GM21360 (cell line): ENCODE data around the gene RANBP17.
"Not testable (repeated sequence)": the region's sequence is repeated elsewhere in the genome, so short reads cannot be mapped to it uniquely, and the experiment has no call there.

Experiments used
- ATAC-seq: cut with Tn5 transposase; IDR thresholded peaks from one replicate; pipeline ENCODE4 v1.9.1; 2021; ENCODE audit warnings: mild to moderate bottlenecking, moderate library complexity; ENCODE audit not compliant: unreplicated experiment

Gene RANBP17

DNA sequence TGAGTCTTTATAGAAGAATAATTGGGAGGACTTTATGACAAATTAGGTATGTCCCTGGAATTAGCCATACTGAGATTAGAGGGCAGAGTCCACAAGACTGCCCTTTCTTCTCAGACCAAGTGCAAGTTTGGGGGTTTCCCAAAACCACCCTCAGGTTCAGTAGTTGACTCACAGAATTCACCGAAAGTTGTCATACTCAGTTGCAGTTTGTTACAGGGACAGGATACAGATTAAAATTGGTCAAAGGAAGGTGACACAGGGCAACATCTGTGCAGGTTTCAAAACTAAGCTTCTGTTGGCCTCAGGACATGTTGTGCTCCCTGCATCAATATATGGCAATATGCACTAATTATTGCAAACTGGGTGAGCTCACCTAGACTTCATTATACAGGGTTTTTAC is 3.8 kb downstream of the RANBP17 start:
- ATAC-seq: no peak

DNA sequence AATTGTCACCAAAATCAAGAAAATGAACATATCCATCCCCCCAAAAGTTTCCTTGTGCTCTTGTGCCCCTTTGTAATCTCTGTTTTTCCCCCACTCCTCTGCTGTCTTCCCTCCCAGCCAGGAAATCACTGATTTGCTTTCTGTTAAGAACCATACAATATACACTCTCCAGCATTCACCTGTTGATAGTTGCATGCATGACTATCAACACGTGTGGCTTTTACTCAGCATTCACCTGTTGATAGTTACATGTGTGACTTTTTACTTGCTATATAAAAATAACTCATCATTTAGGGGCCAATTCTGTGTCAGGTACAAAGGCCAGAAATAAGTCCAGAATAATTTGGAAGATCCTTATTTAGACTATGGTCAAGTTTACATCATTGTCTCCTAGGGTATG is 6.0 kb downstream of the RANBP17 start:
- no peak for ATAC-seq

- ATAC-seq: not testable (repeated sequence)
Measured at GRCh38 chr5:170870390-170870789, 8.6 kb downstream of the RANBP17 start.

DNA sequence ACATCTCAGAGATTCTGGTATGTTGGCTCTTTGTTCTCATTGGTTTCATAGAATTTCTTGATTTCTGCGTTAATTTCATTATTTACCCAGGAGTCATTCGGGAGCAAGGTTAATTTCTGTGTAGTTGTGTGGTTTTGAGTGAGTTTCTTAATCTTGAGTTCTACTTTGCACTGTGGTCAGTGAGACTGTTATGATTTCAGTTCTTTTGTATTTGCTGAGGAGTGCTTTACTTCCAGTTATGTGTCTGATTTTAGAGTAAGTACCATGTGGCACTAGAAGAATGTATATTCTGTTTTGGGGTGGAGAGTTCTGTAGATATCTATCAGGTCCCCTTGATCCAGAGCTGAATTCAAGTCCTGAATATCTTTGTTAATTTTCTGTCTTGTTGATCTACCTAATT is 12.2 kb downstream of the RANBP17 start:
- ATAC-seq: no peak

- ATAC-seq: no peak
Measured at GRCh38 chr5:170875811-170876210, 14.0 kb downstream of the RANBP17 start.

DNA sequence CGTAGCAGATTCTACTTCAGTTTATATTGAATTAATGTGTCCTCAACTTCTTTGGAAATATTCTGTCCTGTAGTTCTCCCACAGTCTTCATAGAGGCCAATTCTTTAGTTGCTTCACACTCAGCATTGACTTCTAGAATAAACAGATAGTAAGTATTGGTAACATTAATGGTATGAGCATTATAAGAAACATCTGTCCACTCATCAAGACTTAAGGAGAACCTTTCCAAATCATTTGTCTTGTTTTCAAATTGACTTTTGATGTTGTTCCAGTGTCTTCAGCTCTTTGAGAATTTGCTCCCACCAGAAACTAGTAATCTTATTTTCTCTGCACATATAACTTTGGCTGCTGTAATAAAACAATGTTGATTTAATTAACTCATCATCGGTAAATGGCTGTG is 18.3 kb downstream of the RANBP17 start:
- ATAC-seq: no peak

- no peak for ATAC-seq
Measured at GRCh38 chr5:170882345-170882744, 20.5 kb downstream of the RANBP17 start.

GRCh38 chr5:170885256-170885655 is 23.4 kb downstream of the RANBP17 start:
- ATAC-seq: no peak

- no peak for ATAC-seq
Measured at GRCh38 chr5:170885809-170886208, 24.0 kb downstream of the RANBP17 start.

GRCh38 chr5:170886210-170886894 is 24.5 kb downstream of the RANBP17 start:
- no peak for ATAC-seq

- ATAC-seq: no peak
Measured at GRCh38 chr5:170892196-170892595, 30.4 kb downstream of the RANBP17 start.

DNA sequence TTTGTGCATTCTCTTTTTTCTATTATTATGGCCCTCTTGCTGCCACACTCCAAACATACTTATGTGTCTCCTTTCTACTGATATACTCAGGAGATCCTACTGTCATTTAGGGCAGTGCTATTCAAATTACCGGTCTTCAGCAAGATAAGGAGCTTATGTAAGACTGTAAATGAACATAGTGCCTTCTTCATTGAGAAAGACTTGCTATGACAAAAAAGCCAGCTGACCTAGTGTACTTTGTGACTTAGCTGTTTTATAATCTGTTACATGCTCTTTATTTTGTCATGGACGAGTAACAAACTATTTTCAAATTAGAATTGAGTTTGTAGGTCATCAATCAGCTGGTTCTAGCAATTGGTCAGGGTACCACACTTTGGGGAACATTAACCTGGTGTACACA is 32.8 kb downstream of the RANBP17 start:
- no peak for ATAC-seq

DNA sequence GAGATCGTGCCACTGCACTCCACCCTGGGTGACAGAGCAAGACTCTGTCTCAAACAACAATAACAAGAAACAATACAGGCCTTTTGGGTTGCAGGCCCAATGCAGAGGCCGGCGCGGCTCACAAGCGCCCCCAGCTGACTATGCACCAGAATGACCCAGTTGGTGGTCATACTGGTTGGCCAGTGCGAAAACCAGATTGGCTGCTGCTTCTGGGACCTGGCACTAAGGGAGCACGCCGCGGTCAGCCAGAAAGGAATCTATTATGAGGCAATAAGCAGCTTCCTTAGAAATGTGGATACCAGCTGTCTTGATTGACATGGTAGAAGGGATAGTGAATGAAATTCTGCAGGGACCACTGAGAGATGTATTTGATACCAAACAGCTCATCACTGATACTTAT is 35.0 kb downstream of the RANBP17 start:
- no peak for ATAC-seq

DNA sequence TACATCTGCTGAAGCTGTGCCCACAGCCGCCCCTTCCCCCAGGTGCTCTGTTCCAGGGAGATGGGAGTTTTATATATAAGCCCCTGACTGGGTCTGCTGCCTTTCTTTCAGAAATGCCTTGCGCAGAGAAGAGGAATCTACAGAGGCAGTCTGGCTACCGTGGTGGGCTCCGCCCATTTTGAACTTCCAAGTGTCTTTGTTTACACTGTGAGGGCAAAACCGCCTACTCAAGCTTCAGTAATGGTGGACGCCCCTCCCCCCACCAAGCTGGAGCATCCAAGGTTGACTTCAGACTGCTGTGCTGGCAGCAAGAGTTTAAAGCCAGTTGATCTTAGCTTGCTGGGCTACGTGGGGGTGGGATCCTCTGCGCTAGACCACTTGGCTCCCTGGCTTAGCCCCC is 41.3 kb downstream of the RANBP17 start:
- no peak for ATAC-seq

GRCh38 chr5:170907758-170908157 is 45.9 kb downstream of the RANBP17 start:
- ATAC-seq: no peak

- ATAC-seq: no peak
Measured at GRCh38 chr5:170913573-170913972, 51.8 kb downstream of the RANBP17 start.

GRCh38 chr5:170917113-170917512 is 55.3 kb downstream of the RANBP17 start:
- ATAC-seq: no peak

- ATAC-seq: no peak
Measured at GRCh38 chr5:170920196-170920595, 58.4 kb downstream of the RANBP17 start.

DNA sequence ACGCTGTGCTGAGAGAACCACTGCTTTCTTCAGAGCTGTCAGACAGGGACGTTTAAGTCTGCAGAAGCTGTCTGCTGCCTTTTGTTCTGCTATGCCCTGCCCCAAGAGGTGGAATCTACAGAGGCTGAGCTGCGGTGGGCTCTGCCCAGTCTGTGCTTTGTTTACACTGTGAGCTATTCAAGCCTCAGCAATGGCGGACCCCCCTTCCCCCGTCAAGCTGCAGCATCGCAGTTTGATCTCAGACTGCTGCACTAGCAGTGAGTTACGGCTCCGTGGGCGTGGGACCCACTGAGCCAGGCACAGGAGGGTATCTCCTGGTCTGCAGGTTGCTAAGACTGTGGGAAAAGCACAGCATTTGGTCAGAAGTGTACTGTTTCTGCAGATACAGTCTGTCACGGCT is 60.5 kb downstream of the RANBP17 start:
- ATAC-seq: not testable (repeated sequence)

GRCh38 chr5:170923910-170924620 is 62.2 kb downstream of the RANBP17 start:
- ATAC-seq: no peak

- ATAC-seq: not testable (repeated sequence)
Measured at GRCh38 chr5:170935534-170936218, 73.9 kb downstream of the RANBP17 start.

GRCh38 chr5:170937072-170937471 is 75.3 kb downstream of the RANBP17 start:
- ATAC-seq: no peak
